GM19467 (cell line): ENCODE data around the gene SYNJ2.

Experiments
- ATAC-seq: cut with Tn5 transposase; IDR thresholded peaks from one replicate; pipeline ENCODE4 v1.9.1; 2021; ENCODE audit warnings: mild to moderate bottlenecking, moderate library complexity; ENCODE audit not compliant: unreplicated experiment

Gene SYNJ2

GRCh38 chr6:158010591-158011477, 29.2 kb downstream of the SYNJ2 start:
- ATAC-seq = no peak

- no peak for ATAC-seq
Observed at GRCh38 chr6:158011478-158011920, 29.8 kb downstream of the SYNJ2 start.

- no peak for ATAC-seq
Observed at GRCh38 chr6:158011980-158012566, 30.4 kb downstream of the SYNJ2 start.

- ATAC-seq = no peak
Observed at GRCh38 chr6:158013904-158014504, 32.3 kb downstream of the SYNJ2 start.

- no peak for ATAC-seq
Observed at GRCh38 chr6:158014505-158015187, 33.0 kb downstream of the SYNJ2 start.

GRCh38 chr6:158015188-158015506, 33.5 kb downstream of the SYNJ2 start:
- ATAC-seq = no peak

- no peak for ATAC-seq
Observed at GRCh38 chr6:158016571-158017383, 35.1 kb downstream of the SYNJ2 start.

GRCh38 chr6:158017621-158018040, 36.0 kb downstream of the SYNJ2 start:
- no peak for ATAC-seq

- ATAC-seq = no peak
Observed at GRCh38 chr6:158018041-158018771, 36.5 kb downstream of the SYNJ2 start.

- no peak for ATAC-seq
Observed at GRCh38 chr6:158018851-158019361, 37.2 kb downstream of the SYNJ2 start.

- no peak for ATAC-seq
Observed at GRCh38 chr6:158019416-158019815, 37.8 kb downstream of the SYNJ2 start.

- ATAC-seq = no peak
Observed at GRCh38 chr6:158020272-158020711, 38.6 kb downstream of the SYNJ2 start.

GRCh38 chr6:158020811-158021210, 39.1 kb downstream of the SYNJ2 start:
- no peak for ATAC-seq

- no peak for ATAC-seq
Observed at GRCh38 chr6:158021376-158021775, 39.7 kb downstream of the SYNJ2 start.

GRCh38 chr6:158021814-158022748, 40.4 kb downstream of the SYNJ2 start:
- no peak for ATAC-seq

- ATAC-seq = no peak
Observed at GRCh38 chr6:158022749-158023596, 41.3 kb downstream of the SYNJ2 start.

- ATAC-seq = no peak
Observed at GRCh38 chr6:158023597-158023939, 41.9 kb downstream of the SYNJ2 start.
